IPS-18c (cell line): ENCODE results near the gene STRADB.

Source experiments
- H3K4me3 ChIP-seq: 2 replicates; pipeline ENCODE4 v1.7.0; 2013; ENCODE audit warnings: low read depth, mild to moderate bottlenecking, low read length, moderate library complexity; ENCODE audit not compliant: insufficient read depth
- H3K9me3 ChIP-seq: one replicate; pipeline ENCODE4 v1.6.1; 2013; ENCODE audit warnings: mild to moderate bottlenecking, low read length, moderate library complexity; ENCODE audit not compliant: control insufficient read depth, insufficient read depth

Gene STRADB, protein sequence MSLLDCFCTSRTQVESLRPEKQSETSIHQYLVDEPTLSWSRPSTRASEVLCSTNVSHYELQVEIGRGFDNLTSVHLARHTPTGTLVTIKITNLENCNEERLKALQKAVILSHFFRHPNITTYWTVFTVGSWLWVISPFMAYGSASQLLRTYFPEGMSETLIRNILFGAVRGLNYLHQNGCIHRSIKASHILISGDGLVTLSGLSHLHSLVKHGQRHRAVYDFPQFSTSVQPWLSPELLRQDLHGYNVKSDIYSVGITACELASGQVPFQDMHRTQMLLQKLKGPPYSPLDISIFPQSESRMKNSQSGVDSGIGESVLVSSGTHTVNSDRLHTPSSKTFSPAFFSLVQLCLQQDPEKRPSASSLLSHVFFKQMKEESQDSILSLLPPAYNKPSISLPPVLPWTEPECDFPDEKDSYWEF

DNA sequence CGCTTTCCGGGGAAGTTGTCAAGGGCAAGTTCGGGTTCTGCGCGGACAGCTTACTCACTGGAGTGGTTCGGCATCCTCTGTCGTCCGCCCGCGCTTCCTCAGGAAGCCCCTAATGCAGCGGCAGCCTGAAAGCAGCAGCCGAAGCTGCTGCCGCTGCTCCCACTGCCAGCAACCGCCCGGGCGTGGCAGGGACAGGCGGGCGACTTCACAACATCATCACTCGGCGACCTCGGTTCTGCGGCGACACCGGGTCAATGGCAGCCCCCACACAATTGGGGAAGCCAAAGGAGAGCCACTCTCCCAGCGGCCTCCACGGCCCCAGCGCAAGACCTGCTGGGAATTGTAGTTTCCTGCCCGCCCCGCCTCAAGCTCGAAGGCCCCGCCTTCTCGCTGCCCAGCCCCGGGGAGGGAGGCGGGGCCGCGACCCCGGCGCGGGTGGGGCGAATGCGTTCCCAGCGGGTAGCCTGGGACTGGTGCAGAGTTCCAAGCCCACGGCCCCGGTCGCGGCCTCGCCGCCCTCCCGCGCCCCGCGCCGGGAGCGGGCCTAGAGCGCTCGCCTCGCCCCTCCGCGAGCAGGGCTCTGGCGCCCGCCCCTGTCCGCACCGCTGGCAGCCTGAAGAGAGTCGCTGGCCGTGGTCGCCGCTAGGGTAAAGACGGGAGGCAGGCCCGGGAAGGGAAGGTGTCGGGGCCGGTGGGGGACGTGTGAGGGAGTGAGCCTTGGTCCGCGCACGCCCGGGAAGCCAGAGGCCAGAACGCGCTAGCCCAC, at the start of gene STRADB, which contains the start of gene TRAK2:
STRADB (plus strand) TSS at position 449 of the 766 bp plus-strand sequence. CDS start 3,101 bp downstream, outside the sequence.
TRAK2 (minus strand) TSS at position 167 of the 766 bp plus-strand sequence. CDS start 30,951 bp downstream, outside the sequence.
- no peaks in the 10 kb centered on the region for H3K9me3 ChIP-seq
- H3K4me3 ChIP-seq, result peak within 1 kb of the TSS; percentile 80

DNA sequence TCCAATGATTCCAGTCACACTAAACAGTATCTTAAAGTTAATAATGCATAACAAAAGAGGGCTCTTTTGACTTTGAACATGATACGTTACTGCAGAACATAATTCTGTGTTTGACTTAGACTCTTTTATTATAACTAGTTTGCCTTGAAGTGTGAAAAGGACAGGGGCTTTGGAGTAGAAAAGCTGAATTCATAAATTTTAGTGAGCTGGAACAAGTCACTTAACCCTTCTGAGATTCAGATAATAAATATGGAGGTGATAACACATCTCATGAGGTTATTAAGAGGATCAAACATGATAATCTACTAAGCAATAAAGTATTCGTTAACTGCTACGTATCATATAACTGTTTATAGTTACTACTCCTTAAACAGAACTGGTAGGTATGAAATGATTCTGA, 49.7 kb upstream of the STRADB start:
- Histone ChIP-seq H3K9me3 (no peaks in the 10 kb centered on the region), H3K4me3 (no peak overlapping the region)

DNA sequence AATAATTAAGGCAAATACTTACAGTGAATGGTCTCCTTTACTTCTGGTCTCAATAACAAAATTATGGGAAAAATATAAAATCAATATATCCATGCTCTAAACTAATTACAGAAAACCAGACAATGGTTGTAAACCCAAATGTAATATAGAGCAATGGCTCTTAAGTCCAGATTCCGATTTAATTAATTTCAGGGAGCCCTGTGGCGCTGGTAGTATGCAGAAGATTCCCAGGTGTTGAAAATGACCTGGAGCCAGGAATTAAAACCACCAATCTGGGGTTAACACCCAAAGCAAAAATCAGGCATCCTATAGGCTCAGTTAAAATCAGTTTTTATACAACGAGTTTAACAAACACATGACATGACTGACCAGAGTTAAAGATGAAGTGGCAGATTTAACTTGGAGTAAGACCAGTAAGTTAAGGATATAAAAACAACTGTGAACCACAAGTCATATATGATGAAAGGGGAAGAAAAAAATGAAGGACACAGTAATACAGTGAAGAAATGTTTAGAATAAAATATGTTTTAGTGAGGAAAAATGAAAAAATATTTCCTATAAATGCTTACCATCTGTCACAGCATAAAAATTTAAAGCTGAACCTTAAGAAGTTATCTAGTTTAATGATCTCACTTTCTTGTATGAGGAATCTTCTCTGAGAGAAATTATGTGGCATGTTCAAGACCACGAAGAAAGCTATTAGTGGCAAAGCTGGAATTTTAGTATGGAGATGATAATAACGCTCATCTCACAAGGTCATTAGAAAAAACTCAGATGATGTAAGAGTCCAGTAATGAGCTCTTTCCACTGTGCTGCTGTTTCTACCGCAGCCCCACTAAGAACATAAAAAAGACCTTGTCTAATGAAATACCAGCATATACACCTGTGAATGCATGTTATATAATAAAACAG, 48.6 kb upstream of the STRADB start:
- H3K4me3 ChIP-seq, result no peak overlapping the region
- H3K9me3 ChIP-seq, result no peaks in the 10 kb centered on the region

DNA sequence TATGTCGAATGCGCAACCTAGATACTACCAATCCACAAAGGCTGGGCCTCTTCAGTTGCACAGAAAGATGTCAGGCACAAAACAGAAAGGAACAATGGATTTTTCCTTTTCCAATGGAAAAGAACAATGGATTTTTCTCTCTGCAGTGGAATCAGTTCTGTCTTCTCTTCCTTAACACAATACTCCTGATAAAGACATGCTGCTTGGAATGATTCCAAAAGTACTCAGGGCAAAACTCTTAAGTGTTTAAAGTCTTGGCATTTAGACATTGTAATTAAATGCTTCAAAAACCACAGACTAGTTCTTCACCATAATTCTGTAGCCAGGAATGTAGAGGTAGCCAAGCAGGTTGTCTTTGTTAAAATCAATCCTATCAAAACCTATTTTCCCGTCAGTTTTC, 47.7 kb upstream of the STRADB start:
- Histone ChIP-seq H3K9me3 (no peaks in the 10 kb centered on the region), H3K4me3 (no peak overlapping the region)

DNA sequence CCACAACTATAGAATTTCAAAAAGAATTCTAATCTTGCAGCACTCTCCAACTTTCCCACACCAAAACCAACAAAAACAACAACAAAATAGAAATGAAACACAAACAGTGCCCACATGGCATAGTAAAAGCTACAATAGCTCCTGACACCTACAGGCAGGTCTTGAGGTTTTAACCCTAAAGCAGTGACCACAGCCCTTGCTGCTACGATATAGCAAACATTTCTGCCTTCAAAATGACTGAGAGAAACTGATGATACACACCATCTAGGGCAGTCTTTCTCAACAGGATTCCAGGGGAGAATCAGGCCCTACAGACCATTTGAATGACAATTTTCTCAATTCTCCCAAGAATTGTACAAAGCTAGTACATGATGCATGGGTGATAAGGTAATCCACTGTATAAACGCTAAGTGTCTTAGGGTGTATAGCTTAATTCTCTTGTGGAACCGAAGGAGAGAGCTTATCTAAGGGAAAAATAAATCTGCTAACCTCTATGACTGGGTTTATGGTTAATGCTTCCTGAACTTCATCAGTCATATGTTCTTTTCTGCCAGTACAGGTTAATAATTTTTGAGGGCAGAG, 46.8 kb upstream of the STRADB start:
- no peak overlapping the region for H3K4me3 ChIP-seq
- no peaks in the 10 kb centered on the region for H3K9me3 ChIP-seq

DNA sequence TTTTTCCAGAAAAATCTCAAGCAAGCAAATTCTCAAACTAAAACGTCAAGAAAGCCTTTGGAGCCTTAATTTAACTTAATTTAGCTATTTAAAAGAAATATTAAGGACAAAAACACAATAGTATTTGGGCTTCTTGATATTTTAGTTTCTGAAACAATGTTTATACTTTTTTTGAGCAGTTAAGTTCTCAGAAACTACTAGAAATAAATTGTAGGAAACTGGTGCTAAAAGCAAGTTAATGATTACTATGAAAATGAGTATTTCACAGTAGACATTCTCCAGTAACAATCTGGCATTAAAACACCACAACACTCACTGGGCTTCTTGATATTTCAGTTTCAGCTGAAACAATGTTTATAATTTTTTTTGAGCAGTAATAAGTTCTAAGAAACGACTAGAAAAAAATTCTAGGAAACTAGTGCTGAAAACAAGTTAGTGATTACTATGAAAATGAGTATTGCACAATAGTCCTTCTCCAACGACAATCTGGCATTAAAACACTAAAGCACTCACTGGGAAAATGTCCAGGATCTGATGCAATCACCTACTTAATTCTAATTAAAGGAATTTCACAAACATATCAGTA, 45.4 kb upstream of the STRADB start:
- no peaks in the 10 kb centered on the region for H3K9me3 ChIP-seq
- no peak overlapping the region for H3K4me3 ChIP-seq

DNA sequence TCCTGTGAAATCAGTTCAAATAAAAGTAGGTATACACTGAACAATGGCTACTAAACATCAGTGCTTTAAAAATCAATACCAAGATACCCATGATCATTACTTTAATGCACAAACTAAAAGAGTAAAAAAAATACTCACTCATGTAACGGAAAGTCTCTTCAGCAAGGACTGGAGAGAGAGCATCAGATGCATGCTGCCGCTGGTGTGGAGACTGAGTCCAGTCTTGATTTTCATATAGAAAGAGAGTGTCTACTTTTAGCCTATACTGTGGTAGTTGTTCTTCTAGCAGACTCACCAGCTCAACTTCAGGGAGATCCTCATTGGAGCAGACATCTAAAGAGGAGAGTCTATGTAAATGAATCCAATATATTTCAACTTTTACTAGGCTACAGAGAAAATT, 44.3 kb upstream of the STRADB start:
- H3K9me3 ChIP-seq, result no peaks in the 10 kb centered on the region
- no peak overlapping the region for H3K4me3 ChIP-seq

DNA sequence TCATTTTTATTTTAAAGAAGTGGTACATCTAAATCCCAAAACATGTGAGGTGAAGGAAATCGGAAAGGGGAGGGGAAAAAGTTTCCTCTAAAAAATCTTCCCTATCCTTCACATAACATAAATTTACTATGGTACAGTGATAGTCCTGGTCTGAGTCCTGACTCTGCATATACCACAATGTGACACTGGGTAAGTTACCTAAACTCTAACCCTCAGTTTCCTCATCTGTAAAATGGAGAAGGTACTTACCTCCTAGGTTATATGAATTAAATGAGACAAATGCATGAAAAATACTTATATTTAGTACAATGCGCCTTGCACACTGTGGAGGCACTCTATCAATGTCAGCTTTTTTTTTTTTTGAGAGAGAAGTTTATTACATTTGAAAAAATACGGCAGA, 42.6 kb upstream of the STRADB start:
- H3K9me3 ChIP-seq, result no peaks in the 10 kb centered on the region
- H3K4me3 ChIP-seq, result no peak overlapping the region

DNA sequence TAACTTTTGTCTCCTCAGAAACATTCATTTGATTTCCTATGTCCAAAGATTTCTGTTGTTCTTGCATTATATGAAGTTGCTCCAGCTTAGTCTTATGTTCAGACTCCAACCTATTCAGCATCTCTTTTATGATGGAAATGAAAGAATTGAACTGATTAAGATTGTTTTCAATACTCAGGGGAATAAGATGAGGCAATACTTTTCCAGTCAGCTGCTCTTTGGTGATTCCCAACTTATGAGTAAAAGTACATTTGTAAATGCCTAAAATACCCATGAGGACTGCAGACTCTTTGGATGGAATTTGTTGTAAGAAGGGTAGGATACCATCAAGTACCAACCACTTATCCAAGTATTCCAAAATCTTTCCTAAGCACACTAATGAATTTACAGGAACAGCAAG, 40.1 kb upstream of the STRADB start:
- Histone ChIP-seq H3K9me3 (no peaks in the 10 kb centered on the region), H3K4me3 (no peak overlapping the region)

DNA sequence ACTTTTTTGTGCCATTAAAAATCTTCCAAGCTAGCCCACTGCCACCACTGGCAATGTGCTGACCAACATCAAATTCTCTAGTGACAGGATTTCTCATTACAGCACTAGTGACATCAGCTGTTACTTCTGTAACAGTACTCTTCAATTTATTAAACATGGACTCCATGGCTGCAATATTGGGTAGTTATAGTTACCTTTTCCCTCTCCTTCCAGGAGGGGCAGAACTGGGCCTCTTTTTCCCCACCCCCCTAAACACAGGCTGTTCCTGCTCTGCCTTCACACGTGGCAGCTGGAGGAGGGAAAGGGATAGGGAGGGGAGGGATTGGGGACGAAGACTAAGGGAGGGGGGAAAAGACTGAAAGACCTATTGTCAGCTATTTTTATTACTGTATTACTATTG, 38.4 kb upstream of the STRADB start:
- no peak overlapping the region for H3K4me3 ChIP-seq
- no peaks in the 10 kb centered on the region for H3K9me3 ChIP-seq

DNA sequence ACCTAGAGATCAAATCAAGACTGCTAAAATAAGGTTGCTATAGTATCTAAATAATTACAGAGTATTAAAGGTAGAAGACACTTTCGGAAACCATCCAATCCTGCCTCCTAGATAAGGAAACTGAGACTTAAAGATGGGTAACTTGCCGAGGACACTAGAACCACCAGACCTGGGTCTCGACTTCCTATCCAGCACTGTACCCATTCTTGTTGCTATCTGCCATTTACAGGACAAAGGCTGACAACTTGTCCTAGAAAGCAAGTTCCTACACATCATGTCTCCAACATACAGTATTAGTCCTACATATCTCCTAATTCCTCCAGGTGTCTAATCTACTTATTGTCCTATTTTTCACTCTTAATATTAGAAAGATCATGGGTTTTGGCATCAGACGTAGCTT, 38.0 kb upstream of the STRADB start:
- Histone ChIP-seq H3K9me3 (no peaks in the 10 kb centered on the region), H3K4me3 (no peak overlapping the region)

DNA sequence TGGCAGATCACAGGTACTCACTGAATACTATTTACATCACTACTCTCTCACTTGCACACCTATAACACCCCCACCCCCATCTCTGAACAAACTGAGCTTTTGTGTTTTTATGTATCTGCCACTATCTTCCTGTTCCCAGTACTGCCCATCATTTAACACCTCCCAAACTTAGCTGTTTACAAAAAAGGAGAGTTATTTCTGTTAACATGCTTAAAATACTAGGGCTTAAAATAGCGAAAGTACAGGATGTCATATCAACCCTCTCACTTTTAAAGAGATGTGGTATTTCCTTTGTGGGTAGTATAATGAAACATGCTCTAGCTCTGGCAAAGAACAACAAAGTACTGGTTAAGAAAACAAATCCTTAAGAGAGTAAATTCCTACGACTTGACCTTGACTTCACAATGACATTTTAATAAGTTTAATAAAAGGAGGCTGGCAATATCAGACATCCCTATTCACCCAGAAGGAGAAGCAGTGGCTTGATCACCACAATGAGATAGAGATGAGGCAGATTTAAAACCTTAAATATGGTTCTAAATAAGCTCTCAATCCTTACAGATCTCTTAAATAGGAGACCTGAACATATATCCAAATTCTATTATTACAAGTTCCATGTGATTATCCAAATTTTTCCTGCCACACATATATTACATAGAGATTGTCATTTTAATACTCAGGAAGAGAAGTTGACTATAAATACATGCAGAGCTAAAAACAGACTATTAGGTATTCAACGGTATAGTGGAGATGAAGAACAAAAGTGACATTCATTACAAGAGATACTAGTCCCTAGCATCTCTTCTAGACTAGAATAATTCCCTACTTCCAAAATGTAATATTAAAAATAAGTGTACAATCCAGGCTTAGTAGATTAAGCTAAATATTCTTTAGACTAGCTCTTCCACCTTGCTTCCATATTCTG, 37.2 kb upstream of the STRADB start:
- Histone ChIP-seq H3K9me3 (no peaks in the 10 kb centered on the region), H3K4me3 (no peak overlapping the region)

DNA sequence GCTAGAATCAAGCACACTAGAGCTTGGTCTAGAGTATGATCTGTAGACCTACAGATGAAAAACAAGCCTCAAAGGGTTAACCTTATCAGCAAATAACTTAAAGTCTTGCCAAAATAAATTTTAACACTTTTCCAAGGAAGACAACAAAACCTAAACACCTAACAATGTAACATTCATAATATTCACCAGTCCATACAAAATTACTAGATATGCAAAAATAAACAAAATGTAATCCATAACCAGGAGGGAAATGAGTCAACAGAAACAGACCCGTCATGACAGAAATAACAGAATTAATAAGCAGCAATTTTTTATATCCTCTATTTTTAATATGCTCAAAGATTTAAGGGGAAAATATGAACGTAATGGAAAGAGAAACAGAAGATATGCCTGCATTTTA, 36.4 kb upstream of the STRADB start:
- Histone ChIP-seq H3K4me3 (no peak overlapping the region), H3K9me3 (no peaks in the 10 kb centered on the region)

DNA sequence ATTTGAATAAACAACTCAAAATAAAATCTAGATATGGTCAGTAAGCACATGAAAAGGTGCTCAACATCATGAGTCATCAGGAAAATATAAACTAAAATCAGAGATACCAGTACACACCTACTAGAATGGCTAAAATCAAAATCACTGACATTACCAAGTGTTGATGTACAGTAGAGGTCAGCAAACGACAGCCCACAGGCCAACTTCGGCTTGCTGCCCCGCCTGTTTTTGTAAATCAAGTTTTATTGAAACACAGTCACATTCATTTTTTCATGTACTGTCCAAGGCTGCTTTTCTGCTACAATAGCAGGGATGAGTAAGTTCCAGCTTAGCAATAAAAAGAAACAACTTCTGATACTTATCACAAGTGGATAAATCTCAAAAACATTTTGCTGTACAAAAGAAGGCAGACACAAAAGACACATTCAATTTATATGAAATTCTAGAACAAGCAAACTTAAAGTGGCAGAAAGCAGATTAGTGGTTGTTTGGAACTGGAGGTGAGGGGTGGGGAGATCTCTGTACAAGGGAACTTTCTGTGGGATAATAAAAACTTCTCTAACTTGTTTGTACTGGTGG, 32.4 kb upstream of the STRADB start:
- no peaks in the 10 kb centered on the region for H3K9me3 ChIP-seq
- H3K4me3 ChIP-seq, result no peak overlapping the region

DNA sequence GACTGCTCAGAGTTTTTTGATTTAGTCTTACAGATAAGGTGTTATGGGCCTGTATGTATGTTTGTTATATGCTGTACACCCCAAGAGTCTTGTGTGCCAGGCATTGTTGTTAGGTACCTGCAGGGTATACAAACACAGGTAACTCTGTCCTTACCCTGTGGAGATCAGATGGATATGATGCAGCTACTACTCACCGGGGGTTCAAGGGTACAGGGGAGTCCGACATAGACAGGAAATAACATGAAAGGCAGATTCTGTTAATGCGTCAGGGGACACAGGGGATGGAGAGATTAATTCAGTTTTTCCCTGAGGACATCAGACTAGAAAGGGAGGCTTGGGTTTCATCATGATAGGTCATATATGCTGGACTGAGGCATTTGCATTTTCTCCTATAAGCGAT, 31.6 kb upstream of the STRADB start:
- Histone ChIP-seq H3K9me3 (no peaks in the 10 kb centered on the region), H3K4me3 (no peak overlapping the region)
